NK-92 (cell line): ENCODE measurements around the gene PRXL2C.

Experiments used
- DNase-seq: peaks from one replicate; lab custom pipeline; 2025; ENCODE audit not compliant: unreplicated experiment; lab: John Stamatoyannopoulos, UW

The PRXL2C gene

DNA sequence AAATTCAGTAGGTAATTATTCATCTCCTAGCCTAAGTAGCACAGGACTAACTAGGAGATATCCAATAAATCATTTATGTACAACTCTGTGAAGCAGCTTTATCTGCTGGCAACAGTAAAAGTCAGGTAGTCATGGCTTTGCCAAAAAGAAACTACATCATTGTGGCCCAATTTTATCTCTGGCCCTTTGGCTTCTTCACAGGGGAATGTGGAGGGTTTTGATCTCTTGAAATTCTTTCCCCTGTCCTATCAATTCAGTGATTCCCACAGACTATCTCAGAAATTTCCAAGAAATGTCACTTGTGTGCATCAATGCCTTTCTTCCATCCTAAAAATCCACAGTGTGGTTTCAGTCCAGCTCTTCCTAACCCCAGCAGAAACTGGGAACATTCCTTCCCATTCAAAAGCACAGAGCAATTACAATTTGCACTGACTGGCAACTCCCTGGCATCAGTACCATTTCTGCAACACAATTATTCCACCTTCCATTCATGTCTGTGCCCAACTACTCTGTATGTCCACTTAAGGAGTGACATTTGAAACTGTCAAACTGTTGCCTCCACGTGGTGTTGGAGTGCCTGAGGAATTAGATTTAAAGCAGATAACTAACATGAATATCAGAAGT, 42.0 kb downstream of the PRXL2C start:
- DNase-seq, result no peak

DNA sequence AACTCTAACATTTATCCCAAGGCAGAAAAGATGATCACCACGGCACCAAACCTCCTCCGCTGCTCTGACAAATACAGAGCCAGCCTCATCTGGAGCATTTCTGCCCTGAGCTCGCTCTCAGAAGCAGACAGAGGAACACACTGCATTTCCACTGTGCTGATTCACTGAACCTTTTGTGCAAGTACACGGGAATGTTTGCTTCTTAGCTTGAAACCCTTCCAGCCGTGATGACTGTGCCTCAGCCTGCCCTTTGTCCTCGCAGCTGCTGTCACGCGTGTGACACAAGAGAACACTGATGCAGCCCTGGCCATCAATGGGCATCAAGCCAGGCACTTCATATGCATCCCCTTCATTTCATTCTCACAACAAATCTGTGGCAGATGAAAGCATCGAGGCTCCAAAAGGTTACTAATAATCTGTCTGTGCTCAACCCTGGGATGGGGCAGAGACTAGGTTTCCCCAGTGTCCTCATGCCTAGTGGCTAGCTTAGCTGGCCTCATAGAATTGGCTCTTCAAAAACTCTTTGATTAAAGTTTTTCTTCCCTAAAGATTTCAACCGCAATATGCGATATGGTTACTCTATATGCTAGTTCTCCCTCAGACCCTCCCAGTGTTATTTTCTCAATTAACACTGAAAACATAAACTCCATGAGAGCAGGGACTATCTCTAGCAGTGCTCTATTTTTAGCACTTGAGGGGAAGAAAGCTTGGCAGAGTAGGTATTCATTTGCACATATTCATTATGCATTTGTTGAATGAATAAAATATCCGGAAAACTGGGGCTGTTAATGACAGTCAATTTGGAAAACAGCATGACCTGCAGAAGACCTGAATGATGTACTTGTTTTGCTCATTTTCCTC, 42.8 kb downstream of the PRXL2C start:
- no peak for DNase-seq

- no peak for DNase-seq
These were observed 43.8 kb downstream of the PRXL2C start for GRCh38 chr9:96611302-96611701.

- no peak for DNase-seq
These were observed 45.4 kb downstream of the PRXL2C start for GRCh38 chr9:96609732-96610131.

DNA sequence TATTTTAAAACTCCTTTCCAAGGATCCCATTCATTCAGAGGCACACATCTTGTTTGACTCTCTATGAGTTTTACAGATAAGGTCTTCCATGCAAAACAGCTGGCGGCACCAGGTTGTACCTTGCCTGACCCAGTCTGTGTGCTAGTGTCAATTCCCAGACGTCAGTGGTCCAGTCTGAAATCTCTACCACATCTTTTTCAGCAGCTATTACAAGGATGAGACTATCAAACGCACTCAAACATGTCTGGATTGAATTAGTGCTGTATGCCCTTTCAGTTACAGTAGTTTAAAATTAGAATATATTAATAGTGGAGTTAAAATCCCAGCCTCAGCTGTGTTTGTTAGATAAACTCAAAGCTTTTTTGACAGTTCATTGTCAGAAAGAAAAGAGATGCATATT, 47.1 kb downstream of the PRXL2C start:
- no peak for DNase-seq

- no peak for DNase-seq
These were observed 49.8 kb downstream of the PRXL2C start for GRCh38 chr9:96605328-96605727.

DNA sequence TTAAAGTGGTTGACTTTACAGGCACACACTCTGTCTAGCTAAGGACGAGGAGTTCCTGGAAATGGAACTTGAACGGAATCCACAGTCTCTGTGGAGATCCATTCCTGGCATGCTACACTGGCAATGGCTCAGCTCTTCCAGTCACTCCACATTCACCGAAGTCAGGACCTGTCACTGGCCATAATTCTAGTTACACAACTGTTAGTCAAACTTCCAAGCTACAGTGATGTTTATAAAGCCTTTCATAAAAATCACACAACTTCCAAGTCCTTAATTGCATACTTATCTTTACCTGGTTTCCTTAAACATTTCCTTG, 51.2 kb downstream of the PRXL2C start:
- no peak for DNase-seq

DNA sequence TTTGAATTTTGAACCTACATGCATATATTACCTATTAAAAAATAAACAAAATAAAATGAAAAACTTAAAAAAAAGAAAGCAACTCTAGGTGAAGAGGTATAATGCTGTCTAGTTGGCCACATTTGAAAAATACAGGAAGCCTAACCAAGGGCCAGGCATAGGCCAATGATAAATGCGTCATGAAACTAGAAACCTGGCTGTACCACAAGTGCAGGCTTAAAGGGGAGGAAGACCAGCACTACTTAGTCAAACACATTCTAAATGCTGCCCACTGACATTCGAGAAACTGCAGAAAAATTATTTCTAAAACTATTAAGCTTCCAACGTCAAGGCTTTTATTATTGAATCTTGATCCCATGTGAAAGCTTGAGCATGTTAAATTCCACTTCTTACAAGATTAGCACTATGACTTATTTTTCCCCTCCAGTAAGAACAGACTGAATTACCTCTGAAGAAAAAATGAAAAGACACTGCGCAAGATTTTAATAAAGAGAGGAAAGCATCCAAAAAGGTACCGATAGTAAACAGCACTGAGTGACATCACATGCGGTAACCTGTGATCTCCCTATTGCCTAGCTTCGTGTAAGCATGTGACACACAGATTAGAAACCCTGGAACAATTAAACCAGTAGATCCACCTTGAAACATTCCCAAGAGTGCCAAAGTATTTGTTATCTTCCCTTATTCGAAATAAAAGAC, 51.7 kb downstream of the PRXL2C start:
- DNase-seq, result no peak

GRCh38 chr9:96599298-96599697, 55.8 kb downstream of the PRXL2C start:
- no peak for DNase-seq

DNA sequence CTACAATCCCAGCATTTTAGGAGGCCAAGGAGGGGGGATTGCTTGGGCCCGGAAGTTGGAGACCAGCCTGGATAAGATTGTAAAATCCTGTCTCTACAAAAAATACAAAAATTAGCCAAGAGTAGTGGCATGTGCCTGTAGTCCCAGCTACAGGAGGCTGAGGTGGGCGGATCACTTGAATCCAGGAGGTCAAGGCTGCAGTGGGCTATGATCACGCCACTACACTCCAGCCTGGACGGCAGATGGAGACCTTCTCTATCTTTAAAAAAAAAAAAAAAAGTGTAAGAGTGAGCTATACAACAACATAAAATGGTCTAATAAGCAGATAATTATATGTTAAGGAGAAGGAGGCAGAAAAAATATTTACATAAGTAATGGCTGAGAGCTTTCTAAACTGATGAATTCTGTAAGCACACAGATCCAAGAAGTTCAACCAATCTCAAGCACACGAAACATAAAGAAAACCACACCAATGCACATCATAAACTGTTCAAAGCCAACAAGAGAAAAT, 58.5 kb downstream of the PRXL2C start:
- DNase-seq, result no peak
